ENCODE results near the gene ACOT8. TPM values are rescaled to one million over a fixed set of nuclear protein-coding genes. Genes with fewer than 3 reads are reported as not detected.

The ACOT8 gene
- total and polyA plus RNA-seq, 9 of the 15 experiments (the other 6 are each of a cell fraction or from before 2014, with no cell fraction given): 8.2 to 46.7 (median 20.7) TPM

- peaks cover 5% of the 10 kb centered on the region for H3K9me3 ChIP-seq (replicated peaks; ENCODE audit: control insufficient read depth, insufficient read depth, low read depth, low read length)
- POLR2A ChIA-PET: no interaction called here
These were observed 8.1 kb downstream of the ACOT8 start for GRCh38 chr20:45848969-45849582.

More at GRCh38 chr20:45848969-45849582, 8.1 kb downstream of the ACOT8 start:
- H3K36me3 ChIP-seq (ENCODE audit: control insufficient read depth, insufficient read depth, low read length): peaks cover 24% of the 10 kb centered on the region; the same call in 2 of the 3 replicates
- H3K4me3 ChIP-seq: no peak overlapping the region
- intact Hi-C loops (cut with micrococcal nuclease): no loop called here
- no peak overlapping the region for H2AFZ ChIP-seq (ENCODE audit: low read depth, low read length)
- H3K9me1 ChIP-seq (ENCODE audit: control insufficient read depth, insufficient read depth, low read length): peaks cover 3% of the 10 kb centered on the region
- no peaks in the 10 kb centered on the region for H4K20me1 ChIP-seq (replicated peaks; ENCODE audit: control insufficient read depth, insufficient read depth, low read length)
- H3K27ac ChIP-seq (ENCODE audit: extremely low read depth, low read depth, low read length): no peak overlapping the region
- 67% methylated on average over 5 of the region's 8 CpGs for WGBS (ENCODE audit: insufficient coverage, low coverage, missing lambda C conversion rate)
- FAIRE-seq (no peak), DNase-seq (ENCODE audit: extremely low read depth in 1 of 4, low spot score in 3 of 4) (no peak), ATAC-seq (no peak)
- in situ Hi-C loops (cut with MboI): no loop called here
- BruUV-seq (replicated peaks): no TSS peak
- peak; percentile 35; the same call in 1 of the 2 replicates for TF ChIP-seq ZBTB33 (CRISPR knock-in tag; IDR thresholded peaks at IDR 0.05)
- no peak for TF ChIP-seq EP300 (IDR thresholded peaks at IDR 0.05; ENCODE audit: low read length)
- TF ChIP-seq HSF4 (CRISPR knock-in tag; IDR thresholded peaks at IDR 0.05; ENCODE audit: borderline replicate concordance): no peak
- peak; percentile 33; the same call in 1 of the 2 replicates for TF ChIP-seq ZNF384 (IDR thresholded peaks at IDR 0.05; ENCODE audit: low read depth, low read length)
- no peak for TF ChIP-seq RHOXF2B (CRISPR knock-in tag; conservative IDR thresholded peaks at IDR 0.05)
- no peak overlapping the region for H3K9ac ChIP-seq (ENCODE audit: insufficient read depth in 1 of 2, low read depth in 2 of 2, low read length in 2 of 2)
- peaks cover 11 to 12% of the 10 kb centered on the region in 2 experiments; a peak in 4 of 5 replicates for H3K4me1 ChIP-seq (replicated peaks in 1 of 2; ENCODE audit: control insufficient read depth in 2 of 2, insufficient read depth in 2 of 2, low read length in 2 of 2)
- no peaks in the 10 kb centered on the region for H3K79me2 ChIP-seq (ENCODE audit: control insufficient read depth, insufficient read depth, low read length)
- no peak overlapping the region for H3K4me2 ChIP-seq (ENCODE audit: insufficient read depth, low read length)
- CTCF ChIA-PET (ENCODE audit: low intra/inter-chr PET ratio): no interaction called here
- H3K27me3 ChIP-seq (ENCODE audit: control insufficient read depth in 2 of 2, insufficient read depth in 2 of 2, low read length in 2 of 2): no peaks in the 10 kb centered on the region

All from K562 (cell line).